GM12878 (cell line): Measurements from ENCODE around the gene CHD9. TPM values are rescaled to one million over a fixed set of nuclear protein-coding genes. Genes with fewer than 3 reads are reported as not detected.

ENCODE experiments used
- BACH1 ChIP-seq: fragments of 450-650 bp; IDR thresholded peaks from 2 replicates; pipeline ENCODE4 v1.6.1; 2017; ENCODE audit warnings: mild to moderate bottlenecking, borderline replicate concordance
- ELK1 ChIP-seq: IDR thresholded peaks from 2 replicates; pipeline ENCODE4 v1.6.1; 2012; ENCODE audit warnings: low read depth, low read length, improper control_type of control experiment
- EZH2 ChIP-seq: IDR thresholded peaks from 2 replicates; pipeline ENCODE4 v1.6.1; 2012; ENCODE audit warnings: low read depth, mild to moderate bottlenecking, control low read depth, inconsistent platforms, low read length, borderline replicate concordance; ENCODE audit not compliant: control insufficient read depth
- FOXM1 ChIP-seq: IDR thresholded peaks from 2 replicates; pipeline ENCODE4 v1.6.1; 2012; ENCODE audit warnings: low read depth, mild to moderate bottlenecking, inconsistent platforms, low read length, moderate library complexity
- NKRF ChIP-seq: fragments of 450-650 bp; conservative IDR thresholded peaks from 2 replicates; pipeline ENCODE4 v1.6.1; 2017; ENCODE audit warnings: mild to moderate bottlenecking, moderate library complexity
- POLR2AphosphoS5 ChIP-seq: IDR thresholded peaks from 2 replicates; pipeline ENCODE4 v1.6.1; 2011; ENCODE audit warnings: mild to moderate bottlenecking, low read length, inconsistent platforms
- SKIL ChIP-seq: fragments of 450-650 bp; IDR thresholded peaks from 2 replicates; pipeline ENCODE4 v1.6.1; 2017; ENCODE audit warnings: mild to moderate bottlenecking, low read depth, inconsistent platforms; ENCODE audit not compliant: poor library complexity, severe bottlenecking
- SMAD1 ChIP-seq: fragments of 450-650 bp; IDR thresholded peaks from 2 replicates; pipeline ENCODE4 v1.6.1; 2018; ENCODE audit warnings: mild to moderate bottlenecking, low read depth; ENCODE audit not compliant: partially characterized antibody
- TCF7 ChIP-seq: IDR thresholded peaks from 2 replicates; pipeline ENCODE4 v1.6.1; 2014; ENCODE audit warnings: antibody characterized with exemption, borderline replicate concordance
- USF2 ChIP-seq: IDR thresholded peaks from 2 replicates; pipeline ENCODE4 v1.6.1; 2011; ENCODE audit warnings: low read depth, low read length, improper control_type of control experiment, borderline replicate concordance
- ZBTB33 ChIP-seq: fragments of 450-650 bp; IDR thresholded peaks from 2 replicates; pipeline ENCODE4 v1.6.1; 2017; ENCODE audit warnings: mild to moderate bottlenecking
- polyA plus RNA-seq, 11 experiments: library from polyadenylated mRNA; depleted of rRNA in 4 of 11; unstranded in 6 of 11; stranded (reverse) in 5 of 11; fragments of >200 nt; fragmentation: Nextera tagmentation in 4 of 11; fragmentation: Illumina TruSeq in 1 of 11; extraction: Ambion mirVana in 4 of 11; extraction: Trizol in 1 of 11; gene quantifications; 1 replicate in 1 of 11; 2 replicates in 10 of 11; pipeline versions ENCODE4 v1.2.1 to v1.2.3, GENCODE V29; 2011 to 2016; ENCODE audit warnings: inconsistent platforms in 2 of 11, missing spikeins in 2 of 11, low read depth in 1 of 11
- total RNA-seq, 4 experiments: library from RNA; depleted of rRNA in 3 of 4; stranded (reverse); fragments of >200 nt in 3 of 4; fragmentation: Illumina TruSeq in 1 of 4; extraction: Trizol in 1 of 4; gene quantifications; 2 replicates each; pipeline versions ENCODE4 v1.2.1 to v1.2.3, GENCODE V29; 2013 to 2021

CHD9 gene
- total and polyA plus RNA-seq, 10 of the 15 experiments (the other 5 are each of a cell fraction or from before 2014, with no cell fraction given): 29.2 to 95.7 (median 54.3) TPM

- TF ChIP-seq NKRF (no peak), EZH2 (no peak), ZBTB33 (no peak), SKIL (no peak), BACH1 (no peak), FOXM1 (no peak), TCF7 (no peak), POLR2AphosphoS5 (no peak), SMAD1 (no peak), ELK1 (no peak), USF2 (no peak)
Observed at GRCh38 chr16:53067675-53068074, 12.9 kb downstream of the CHD9 start (continued).
